ENCODE measurements around the gene LRIF1.

DNA sequence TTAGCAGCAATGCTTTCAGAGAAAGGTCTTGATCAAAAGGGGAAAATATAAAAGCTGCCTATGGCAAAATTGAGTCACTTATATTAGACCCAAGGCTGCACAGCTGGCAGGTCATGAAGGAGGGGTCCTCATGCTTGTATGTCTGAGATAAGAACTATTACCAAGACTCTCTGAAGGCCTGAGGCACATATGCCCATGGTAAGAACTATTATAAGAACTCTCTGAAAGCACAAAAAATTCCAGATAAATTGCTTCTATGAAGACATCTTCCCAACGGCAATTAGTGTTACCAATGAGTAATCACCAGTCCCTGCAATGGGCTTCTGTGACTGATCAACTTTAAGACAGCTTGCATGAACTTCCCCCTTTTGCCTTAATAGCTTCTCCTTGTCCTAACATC lies 42.8 kb upstream of the LRIF1 start:
- TF ChIP-seq POLR2A (IDR thresholded peaks at IDR 0.05; ENCODE audit: control extremely low read depth in 1 of 2, low read depth in 2 of 2, low read length in 2 of 2) (no peak), GABPA (IDR thresholded peaks at IDR 0.05; ENCODE audit: borderline replicate concordance, insufficient read depth, low read length) (no peak), TAF1 (IDR thresholded peaks at IDR 0.05; ENCODE audit: low read depth, low read length) (no peak), HDAC2 (IDR thresholded peaks at IDR 0.05; ENCODE audit: borderline replicate concordance in 1 of 2, low read depth in 2 of 2, low read length in 2 of 2) (no peak)
- TF ChIP-seq, protein P1, sequence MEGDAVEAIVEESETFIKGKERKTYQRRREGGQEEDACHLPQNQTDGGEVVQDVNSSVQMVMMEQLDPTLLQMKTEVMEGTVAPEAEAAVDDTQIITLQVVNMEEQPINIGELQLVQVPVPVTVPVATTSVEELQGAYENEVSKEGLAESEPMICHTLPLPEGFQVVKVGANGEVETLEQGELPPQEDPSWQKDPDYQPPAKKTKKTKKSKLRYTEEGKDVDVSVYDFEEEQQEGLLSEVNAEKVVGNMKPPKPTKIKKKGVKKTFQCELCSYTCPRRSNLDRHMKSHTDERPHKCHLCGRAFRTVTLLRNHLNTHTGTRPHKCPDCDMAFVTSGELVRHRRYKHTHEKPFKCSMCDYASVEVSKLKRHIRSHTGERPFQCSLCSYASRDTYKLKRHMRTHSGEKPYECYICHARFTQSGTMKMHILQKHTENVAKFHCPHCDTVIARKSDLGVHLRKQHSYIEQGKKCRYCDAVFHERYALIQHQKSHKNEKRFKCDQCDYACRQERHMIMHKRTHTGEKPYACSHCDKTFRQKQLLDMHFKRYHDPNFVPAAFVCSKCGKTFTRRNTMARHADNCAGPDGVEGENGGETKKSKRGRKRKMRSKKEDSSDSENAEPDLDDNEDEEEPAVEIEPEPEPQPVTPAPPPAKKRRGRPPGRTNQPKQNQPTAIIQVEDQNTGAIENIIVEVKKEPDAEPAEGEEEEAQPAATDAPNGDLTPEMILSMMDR (IDR thresholded peaks at IDR 0.05; ENCODE audit: control extremely low read depth in 1 of 3, insufficient read depth in 1 of 3, low read depth in 1 of 3, low read length in 3 of 3) = no peak
